CD14-positive monocyte (primary cell): ENCODE data around the gene RALGAPA1. TPM values are rescaled to one million over a fixed set of nuclear protein-coding genes. Genes with fewer than 3 reads are reported as not detected.
"Not testable (repeated sequence)": the region's sequence is repeated elsewhere in the genome, so short reads cannot be mapped to it uniquely, and the experiment has no call there.

ENCODE experiments used
- DNase-seq, 3 donors: peaks; one replicate each; pipeline ENCODE4 v3.0.0-alpha.2; 2011 to 2022
- H2AFZ ChIP-seq: 2 replicates; pipeline ENCODE4 v1.6.0; 2012; ENCODE audit warnings: mild to moderate bottlenecking, low read depth, low read length, inconsistent platforms; ENCODE audit not compliant: insufficient read depth, poor library complexity, severe bottlenecking
- H3K27ac ChIP-seq, 2 donors: 1 replicate in 1 of 2; 2 replicates in 1 of 2; pipeline ENCODE4 v1.5.1; 2012 to 2013; ENCODE audit warnings: low read length in 2 of 2, control low read depth in 1 of 2, inconsistent platforms in 1 of 2, low read depth in 1 of 2, mild to moderate bottlenecking in 1 of 2
- H3K27me3 ChIP-seq, 2 donors: one replicate each; pipeline versions ENCODE4 v1.6.0 to v1.6.1; 2011 to 2013; ENCODE audit warnings: low read length in 2 of 2; ENCODE audit not compliant: control insufficient read depth in 2 of 2, insufficient read depth in 2 of 2
- H3K36me3 ChIP-seq, 2 donors: replicated peaks in 1 of 2; 1 replicate in 1 of 2; 2 replicates in 1 of 2; pipeline versions ENCODE4 v1.5.1 to v1.6.1; 2012 to 2013; ENCODE audit warnings: low read length in 2 of 2, control low read depth in 1 of 2, inconsistent platforms in 1 of 2, mild to moderate bottlenecking in 1 of 2; ENCODE audit not compliant: insufficient read depth in 2 of 2, control insufficient read depth in 1 of 2
- H3K4me1 ChIP-seq, 2 donors: 1 replicate in 1 of 2; 2 replicates in 1 of 2; pipeline versions ENCODE4 v1.5.1 to v1.6.1; 2012 to 2013; ENCODE audit warnings: low read length in 2 of 2, control low read depth in 1 of 2, inconsistent platforms in 1 of 2, mild to moderate bottlenecking in 1 of 2, moderate library complexity in 1 of 2; ENCODE audit not compliant: insufficient read depth in 2 of 2, control insufficient read depth in 1 of 2
- H3K4me2 ChIP-seq: replicated peaks from 2 replicates; pipeline ENCODE3; 2012; ENCODE audit warnings: low read length, moderate library complexity, mild to moderate bottlenecking; ENCODE audit not compliant: poor library complexity, severe bottlenecking; ENCODE audit errors: extremely low read depth
- H3K4me3 ChIP-seq, 3 experiments: fragments of 200-600 bp in 1 of 3; sonication (generic) in 1 of 3; replicated peaks in 1 of 3; 1 replicate in 2 of 3; 2 replicates in 1 of 3; pipeline ENCODE4 v1.5.1; 2011 to 2013; ENCODE audit warnings: low read length in 3 of 3, mild to moderate bottlenecking in 3 of 3, control low read depth in 2 of 3, low read depth in 2 of 3, inconsistent platforms in 1 of 3, moderate library complexity in 1 of 3
- H3K79me2 ChIP-seq: 2 replicates; pipeline ENCODE4 v1.6.0; 2012; ENCODE audit warnings: mild to moderate bottlenecking, control low read depth, inconsistent platforms, low read length, moderate library complexity; ENCODE audit not compliant: insufficient read depth
- H3K9ac ChIP-seq: 2 replicates; pipeline ENCODE4 v1.6.0; 2017; ENCODE audit warnings: low read length, mild to moderate bottlenecking; ENCODE audit not compliant: insufficient read depth, poor library complexity, severe bottlenecking
- H3K9me3 ChIP-seq, 2 donors: replicated peaks in 1 of 2; 1 replicate in 1 of 2; 2 replicates in 1 of 2; pipeline versions ENCODE4 v1.5.1 to v1.6.1; 2012 to 2013; ENCODE audit warnings: low read length in 2 of 2, control low read depth in 1 of 2; ENCODE audit not compliant: control insufficient read depth in 1 of 2, insufficient read depth in 1 of 2
- H4K20me1 ChIP-seq: 2 replicates; pipeline ENCODE4 v1.6.0; 2012; ENCODE audit warnings: mild to moderate bottlenecking, low read length, control low read depth, moderate library complexity; ENCODE audit not compliant: insufficient read depth
- H3K27ac Mint-ChIP-seq, 7 donors: one replicate each; pipeline ENCODE4 v1.8.0; 2020; ENCODE audit warnings: mild to moderate bottlenecking in 7 of 7, mixed read lengths in 7 of 7, moderate library complexity in 6 of 7, inconsistent platforms in 2 of 7
- H3K27me3 Mint-ChIP-seq, 3 donors: one replicate each; pipeline ENCODE4 v1.8.0; 2021 to 2022; ENCODE audit warnings: low read depth in 3 of 3, mild to moderate bottlenecking in 3 of 3, mixed read lengths in 3 of 3, moderate library complexity in 3 of 3, inconsistent platforms in 1 of 3
- H3K36me3 Mint-ChIP-seq, 2 donors: one replicate each; pipeline ENCODE4 v1.8.0; 2020; ENCODE audit warnings: mixed read lengths in 2 of 2, inconsistent platforms in 1 of 2, mild to moderate bottlenecking in 1 of 2
- H3K4me1 Mint-ChIP-seq: one replicate; pipeline ENCODE4 v1.8.0; 2020; ENCODE audit warnings: mild to moderate bottlenecking, mixed read lengths
- H3K4me3 Mint-ChIP-seq, 2 donors: one replicate each; pipeline ENCODE4 v1.8.0; 2020; ENCODE audit warnings: mild to moderate bottlenecking in 2 of 2, mixed read lengths in 2 of 2, moderate library complexity in 1 of 2
- H3K9me3 Mint-ChIP-seq, 7 donors: one replicate each; pipeline ENCODE4 v1.8.0; 2020 to 2022; ENCODE audit warnings: mixed read lengths in 7 of 7, mild to moderate bottlenecking in 6 of 7, moderate library complexity in 6 of 7, inconsistent platforms in 2 of 7
- WGBS: methylation state at CpG from one replicate; pipeline ENCODE4 v1.1.5; 2013; ENCODE audit warnings: missing lambda C conversion rate; ENCODE audit not compliant: insufficient coverage; 5-methylcytosine and 5-hydroxymethylcytosine counted together
- intact Hi-C, 2 donors: fragments of 100-400 bp; cut with micrococcal nuclease; formaldehyde crosslinking; loops; one replicate each; pipeline versions ENCODE4 v1.15.0 to v1.15.1; 2023
- polyA plus RNA-seq, 3 donors: library from polyadenylated mRNA; depleted of rRNA in 1 of 3; unstranded in 2 of 3; stranded (reverse) in 1 of 3; fragments of 300-500 nt in 2 of 3; fragments of >200 nt in 1 of 3; fragmentation: Illumina TruSeq in 2 of 3; gene quantifications; 1 replicate in 2 of 3; 2 replicates in 1 of 3; pipeline ENCODE4 v1.2.3, GENCODE V29; 2012 to 2021
- TF ChIP-seq, protein P1 (sequence below): fragments of 200-600 bp; IDR thresholded peaks from one replicate; pipeline ENCODE4 v1.8.0; 2022; ENCODE audit warnings: antibody characterized with exemption, mild to moderate bottlenecking

Gene RALGAPA1
- polyA plus RNA-seq, 3 donors, result 3.2 to 7.4 (median 4.1) TPM

DNA sequence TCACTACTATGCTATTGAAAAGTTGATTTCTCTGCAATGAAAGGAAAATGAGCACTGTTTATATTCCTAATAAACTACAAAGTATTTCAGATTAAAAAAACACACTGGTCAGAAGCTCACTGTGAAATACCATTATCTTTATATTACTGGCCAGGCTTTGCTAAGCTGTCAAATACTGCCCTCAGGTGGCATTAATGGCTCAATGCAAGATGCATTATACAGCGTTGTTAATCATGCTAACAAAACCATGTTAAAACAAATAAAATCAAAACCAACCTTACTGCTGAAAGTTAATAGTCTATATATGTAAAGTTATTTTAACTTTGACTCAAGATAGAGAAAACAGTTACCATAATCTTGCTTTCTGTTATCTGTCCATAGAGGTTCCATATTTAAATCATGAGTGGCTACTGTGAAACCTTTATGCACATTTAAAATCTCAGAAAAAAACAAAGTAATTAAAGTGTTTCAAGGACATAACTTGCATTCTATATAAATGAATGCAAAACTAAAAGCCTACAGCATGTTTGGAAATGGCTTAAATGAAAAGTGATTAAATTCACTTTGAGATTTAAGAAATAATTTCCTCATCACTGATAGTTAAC is 121.7 kb downstream of the RALGAPA1 start:
- peaks cover 14 to 20% of the 10 kb centered on the region in 2 donors for H3K36me3 Mint-ChIP-seq
- WGBS, result no CpG with 5 or more reads among the region's 1 CpG
- no peak overlapping the region for H3K4me2 ChIP-seq
- H3K27ac Mint-ChIP-seq, result no peak overlapping the region
- no peak overlapping the region for H2AFZ ChIP-seq
- H3K4me1 Mint-ChIP-seq, result no peaks in the 10 kb centered on the region
- H3K27me3 ChIP-seq, result no peaks in the 10 kb centered on the region
- no peak overlapping the region for H3K4me3 ChIP-seq
- peaks cover 8 to 26% of the 10 kb centered on the region in 2 donors for H3K36me3 ChIP-seq
- H3K27ac ChIP-seq, result no peak overlapping the region
- DNase-seq, result peak; percentile 4 to 35 (median 17)
- H3K79me2 ChIP-seq, result no peaks in the 10 kb centered on the region
- H3K27me3 Mint-ChIP-seq, result no peaks in the 10 kb centered on the region
- H3K9ac ChIP-seq, result no peak overlapping the region
- TF ChIP-seq, protein P1, sequence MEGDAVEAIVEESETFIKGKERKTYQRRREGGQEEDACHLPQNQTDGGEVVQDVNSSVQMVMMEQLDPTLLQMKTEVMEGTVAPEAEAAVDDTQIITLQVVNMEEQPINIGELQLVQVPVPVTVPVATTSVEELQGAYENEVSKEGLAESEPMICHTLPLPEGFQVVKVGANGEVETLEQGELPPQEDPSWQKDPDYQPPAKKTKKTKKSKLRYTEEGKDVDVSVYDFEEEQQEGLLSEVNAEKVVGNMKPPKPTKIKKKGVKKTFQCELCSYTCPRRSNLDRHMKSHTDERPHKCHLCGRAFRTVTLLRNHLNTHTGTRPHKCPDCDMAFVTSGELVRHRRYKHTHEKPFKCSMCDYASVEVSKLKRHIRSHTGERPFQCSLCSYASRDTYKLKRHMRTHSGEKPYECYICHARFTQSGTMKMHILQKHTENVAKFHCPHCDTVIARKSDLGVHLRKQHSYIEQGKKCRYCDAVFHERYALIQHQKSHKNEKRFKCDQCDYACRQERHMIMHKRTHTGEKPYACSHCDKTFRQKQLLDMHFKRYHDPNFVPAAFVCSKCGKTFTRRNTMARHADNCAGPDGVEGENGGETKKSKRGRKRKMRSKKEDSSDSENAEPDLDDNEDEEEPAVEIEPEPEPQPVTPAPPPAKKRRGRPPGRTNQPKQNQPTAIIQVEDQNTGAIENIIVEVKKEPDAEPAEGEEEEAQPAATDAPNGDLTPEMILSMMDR, result peak; percentile 79
- no peaks in the 10 kb centered on the region for H3K9me3 ChIP-seq
- no peaks in the 10 kb centered on the region for H3K4me1 ChIP-seq
- no peaks in the 10 kb centered on the region for H4K20me1 ChIP-seq
- no peak overlapping the region for H3K4me3 Mint-ChIP-seq
- intact Hi-C loops, result no loop called here
- no peaks in the 10 kb centered on the region for H3K9me3 Mint-ChIP-seq

DNA sequence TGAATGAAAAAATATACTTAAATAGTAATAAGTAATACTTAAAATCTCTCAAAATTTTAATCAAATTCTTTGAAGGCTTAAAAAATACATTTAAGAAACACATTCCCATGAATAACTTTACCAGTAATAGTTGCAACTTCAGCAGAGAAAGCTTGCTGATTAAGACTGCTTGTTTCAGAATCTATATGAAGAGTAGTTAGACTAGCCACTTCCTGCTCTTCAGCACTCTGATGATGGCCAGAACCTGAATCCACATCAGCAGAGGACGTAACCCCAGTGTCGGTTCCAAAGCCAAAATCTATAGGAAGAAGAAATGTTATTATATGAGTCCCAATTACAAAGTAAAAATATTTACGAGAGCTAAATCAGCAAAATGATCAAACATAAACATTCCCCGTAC is 125.4 kb downstream of the RALGAPA1 start:
- H3K4me2 ChIP-seq, DNase-seq, H3K9ac ChIP-seq, H3K4me1 Mint-ChIP-seq, intact Hi-C loops, H2AFZ ChIP-seq, H3K4me3 ChIP-seq, H3K27ac Mint-ChIP-seq, H3K9me3 ChIP-seq, H3K27me3 Mint-ChIP-seq, H3K27me3 ChIP-seq, H4K20me1 ChIP-seq, H3K4me3 Mint-ChIP-seq, H3K9me3 Mint-ChIP-seq, H3K27ac ChIP-seq, H3K4me1 ChIP-seq, H3K79me2 ChIP-seq: not testable (repeated sequence)
- H3K36me3 Mint-ChIP-seq, result peaks cover 12 to 18% of the 10 kb centered on the region in 2 donors
- peaks cover 10 to 16% of the 10 kb centered on the region in 2 donors for H3K36me3 ChIP-seq
- no CpG with 5 or more reads among the region's 4 CpGs for WGBS
